GM12878 (cell line): ENCODE data around the gene CARD10. TPM values are rescaled to one million over a fixed set of nuclear protein-coding genes. Genes with fewer than 3 reads are reported as not detected.
A peak's percentile ranks its signal among the peaks of the same experiment; 100 is the strongest.
"Not testable (repeated sequence)": the region's sequence is repeated elsewhere in the genome, so short reads cannot be mapped to it uniquely, and the experiment has no call there.

Experiments
- ATAC-seq: fragments of 200-7000 bp; cut with Tn5 transposase; 3 replicates; pipeline ENCODE4 v1.9.1; 2020; ENCODE audit warnings: mild to moderate bottlenecking, moderate library complexity
- BruUV-seq: library from RNA; stranded (reverse); fragments of 400-500 nt; replicated peaks from 2 replicates; lab custom pipeline; 2021; lab: Mats Ljungman, UMichigan
- CTCF ChIA-PET: fragments of 300-600 bp; sonication (Branson Sonifier 250); formaldehyde crosslinking; extraction: SDS; loops from one replicate; lab custom pipeline; 2021; ENCODE audit warnings: inconsistent platforms; lab: Yijun Ruan, JAX
- POLR2A ChIA-PET: fragments of 350-600 bp; formaldehyde crosslinking; extraction: SDS; loops from one replicate; lab custom pipeline; 2021; ENCODE audit warnings: inconsistent platforms; lab: Charles Lee
- RAD21 ChIA-PET: fragments of 300-600 bp; sonication (Branson Sonifier 250); formaldehyde crosslinking; loops from one replicate; lab custom pipeline; 2023; ENCODE audit warnings: antibody characterized with exemption; ENCODE audit not compliant: unreplicated experiment; lab: Charles Lee
- SMC1A ChIA-PET: fragments of 300-600 bp; sonication (Branson Sonifier 250); formaldehyde crosslinking; loops from one replicate; lab custom pipeline; 2023; ENCODE audit not compliant: unreplicated experiment, uncharacterized antibody; lab: Charles Lee
- DNase-seq: peaks from one replicate; pipeline ENCODE4 v3.0.0-alpha.2; 2011; ENCODE audit warnings: low read depth, low spot score
- FAIRE-seq: peaks from 3 replicates; lab custom pipeline; 2011; peaks lifted over from hg19 to GRCh38; lab: Jason Lieb, UNC
- H2AFZ ChIP-seq: 2 replicates; pipeline ENCODE4 v1.6.0; 2011; ENCODE audit warnings: low read depth, low read length, control low read depth; ENCODE audit not compliant: control insufficient read depth
- H3K27ac ChIP-seq: 2 replicates; pipeline ENCODE4 v1.5.1; 2011; ENCODE audit warnings: control low read depth; ENCODE audit not compliant: control insufficient read depth, insufficient read depth
- H3K27me3 ChIP-seq, 2 experiments: replicated peaks in 1 of 2; 2 replicates each; pipeline versions ENCODE4 v1.6.0 to v1.6.1; 2011; ENCODE audit warnings: low read length in 1 of 2; ENCODE audit not compliant: control insufficient read depth in 2 of 2, insufficient read depth in 2 of 2
- H3K36me3 ChIP-seq, 2 experiments: 2 replicates each; pipeline ENCODE4 v1.5.1; 2011; ENCODE audit warnings: low read length in 1 of 2; ENCODE audit not compliant: control insufficient read depth in 2 of 2, insufficient read depth in 2 of 2
- H3K4me1 ChIP-seq: 2 replicates; pipeline ENCODE4 v1.6.1; 2011; ENCODE audit warnings: mild to moderate bottlenecking, low read length, moderate library complexity, mixed read lengths; ENCODE audit not compliant: control insufficient read depth, insufficient read depth
- H3K4me2 ChIP-seq: 2 replicates; pipeline ENCODE4 v1.6.0; 2011; ENCODE audit warnings: control low read depth; ENCODE audit not compliant: control insufficient read depth, insufficient read depth
- H3K4me3 ChIP-seq: fragments of 200-600 bp; sonication (generic); 2 replicates; pipeline ENCODE4 v1.5.1; 2016
- H3K79me2 ChIP-seq: 2 replicates; pipeline ENCODE4 v1.6.0; 2011; ENCODE audit warnings: low read length; ENCODE audit not compliant: control insufficient read depth, insufficient read depth
- H3K9ac ChIP-seq: 2 replicates; pipeline ENCODE4 v1.8.0; 2011; ENCODE audit warnings: low read length, control low read depth, mixed read lengths; ENCODE audit not compliant: control insufficient read depth, insufficient read depth
- H3K9me3 ChIP-seq: replicated peaks from 3 replicates; pipeline ENCODE4 v1.5.1; 2011; ENCODE audit warnings: mild to moderate bottlenecking, low read length; ENCODE audit not compliant: control insufficient read depth, insufficient read depth
- H4K20me1 ChIP-seq: 2 replicates; pipeline ENCODE4 v1.6.0; 2011; ENCODE audit not compliant: control insufficient read depth, insufficient read depth
- BHLHE40 ChIP-seq, 2 experiments: fragments of 450-650 bp in 1 of 2; IDR thresholded peaks; 2 replicates each; pipeline ENCODE4 v1.6.1; 2011 to 2017; ENCODE audit warnings: low read depth in 2 of 2, borderline replicate concordance in 1 of 2, improper control_type of control experiment in 1 of 2, low read length in 1 of 2, mild to moderate bottlenecking in 1 of 2
- CHD1 ChIP-seq: IDR thresholded peaks from 2 replicates; pipeline ENCODE4 v1.6.1; 2012; ENCODE audit warnings: low read depth, low read length, improper control_type of control experiment
- IKZF2 ChIP-seq, 2 experiments: fragments of 450-650 bp; IDR thresholded peaks; 2 replicates each; pipeline ENCODE4 v1.6.1; 2017; ENCODE audit warnings: mild to moderate bottlenecking in 2 of 2, moderate library complexity in 2 of 2
- JUND ChIP-seq: IDR thresholded peaks from 2 replicates; pipeline ENCODE4 v1.6.1; 2012; ENCODE audit warnings: low read depth, mild to moderate bottlenecking, low read length, improper control_type of control experiment, moderate library complexity
- TCF12 ChIP-seq: IDR thresholded peaks from 2 replicates; pipeline ENCODE4 v1.6.1; 2011; ENCODE audit warnings: low read depth, mild to moderate bottlenecking, low read length
- YY1 ChIP-seq: IDR thresholded peaks from 2 replicates; pipeline ENCODE4 v1.6.1; 2011; ENCODE audit warnings: low read depth, mild to moderate bottlenecking, low read length
- WGBS: methylation state at CpG from one replicate; pipeline ENCODE4 v1.1.6; 2016; ENCODE audit warnings: low lambda C conversion rate; ENCODE audit not compliant: insufficient replicate concordance, insufficient coverage; ENCODE audit errors: missing lambda C conversion rate; 5-methylcytosine and 5-hydroxymethylcytosine counted together
- in situ Hi-C: fragments of 300-500 bp; cut with MboI; formaldehyde crosslinking; loops from 9 replicates; pipeline ENCODE4 v1.14.3; 2018; ENCODE audit warnings: mixed read lengths
- intact Hi-C: fragments of 100-400 bp; cut with micrococcal nuclease; formaldehyde crosslinking; loops from one replicate; pipeline ENCODE4 v1.14.2; 2022; ENCODE audit not compliant: unreplicated experiment
- polyA plus RNA-seq, 11 experiments: library from polyadenylated mRNA; depleted of rRNA in 4 of 11; unstranded in 6 of 11; stranded (reverse) in 5 of 11; fragments of >200 nt; fragmentation: Nextera tagmentation in 4 of 11; fragmentation: Illumina TruSeq in 1 of 11; extraction: Ambion mirVana in 4 of 11; extraction: Trizol in 1 of 11; gene quantifications; 1 replicate in 1 of 11; 2 replicates in 10 of 11; pipeline versions ENCODE4 v1.2.1 to v1.2.3, GENCODE V29; 2011 to 2016; ENCODE audit warnings: inconsistent platforms in 2 of 11, missing spikeins in 2 of 11, low read depth in 1 of 11
- total RNA-seq, 4 experiments: library from RNA; depleted of rRNA in 3 of 4; stranded (reverse); fragments of >200 nt in 3 of 4; fragmentation: Illumina TruSeq in 1 of 4; extraction: Trizol in 1 of 4; gene quantifications; 2 replicates each; pipeline versions ENCODE4 v1.2.1 to v1.2.3, GENCODE V29; 2013 to 2021
- TF ChIP-seq, protein P1 (sequence below): fragments of 450-650 bp; IDR thresholded peaks from 2 replicates; pipeline ENCODE4 v1.6.1; 2017; ENCODE audit warnings: mild to moderate bottlenecking, moderate library complexity

The CARD10 gene
- total and polyA plus RNA-seq, 10 of the 15 experiments (the other 5 are each of a cell fraction or from before 2014, with no cell fraction given) = 0.08 to 0.10 (median 0.10) TPM; not detected in 7

DNA sequence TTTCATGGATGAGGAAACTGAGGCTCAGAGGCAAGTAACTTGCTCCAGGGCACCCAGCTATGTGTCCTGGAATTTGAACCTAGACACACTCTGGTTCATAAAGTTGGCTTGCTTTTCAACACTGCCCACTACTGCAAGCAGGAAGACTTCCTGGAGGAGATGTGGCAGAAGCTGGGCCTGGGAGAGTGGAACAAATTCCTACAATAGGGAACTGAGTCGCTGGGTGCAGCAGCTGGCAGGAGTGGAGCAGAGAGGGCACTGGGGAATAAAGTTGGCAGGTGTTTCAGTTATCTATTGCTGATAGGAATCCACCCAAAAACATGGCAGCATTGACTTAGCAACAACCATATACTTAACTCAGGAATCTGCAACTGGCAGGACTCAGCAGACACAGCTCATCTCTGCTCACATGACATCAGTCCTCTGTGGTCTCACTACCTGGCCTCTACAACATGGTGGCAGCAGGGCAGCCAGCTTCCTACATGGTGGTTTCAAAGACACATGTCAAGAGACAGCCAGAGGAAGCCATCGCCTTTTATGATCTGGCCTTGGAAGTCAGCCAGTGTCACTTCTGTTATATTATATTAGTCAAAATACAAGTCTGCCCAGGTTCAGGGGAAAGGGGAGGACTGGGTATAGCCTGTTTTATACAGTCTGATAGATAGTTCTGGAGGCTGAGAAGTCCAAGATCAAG lies 10.6 kb upstream of the CARD10 start (continued):
- TF ChIP-seq JUND (no peak), BHLHE40 (IDR thresholded peaks at IDR 0.05; ENCODE audit: borderline replicate concordance in 1 of 2, low read depth in 2 of 2, low read length in 1 of 2) (peak in 1 of 2 experiments; percentile 41; a peak in 1 of 4 replicates), YY1 (peak; percentile 50; the same call in 1 of the 2 replicates), TCF12 (no peak), CHD1 (no peak), IKZF2 (IDR thresholded peaks at IDR 0.05) (no peak)
- TF ChIP-seq, protein P1, sequence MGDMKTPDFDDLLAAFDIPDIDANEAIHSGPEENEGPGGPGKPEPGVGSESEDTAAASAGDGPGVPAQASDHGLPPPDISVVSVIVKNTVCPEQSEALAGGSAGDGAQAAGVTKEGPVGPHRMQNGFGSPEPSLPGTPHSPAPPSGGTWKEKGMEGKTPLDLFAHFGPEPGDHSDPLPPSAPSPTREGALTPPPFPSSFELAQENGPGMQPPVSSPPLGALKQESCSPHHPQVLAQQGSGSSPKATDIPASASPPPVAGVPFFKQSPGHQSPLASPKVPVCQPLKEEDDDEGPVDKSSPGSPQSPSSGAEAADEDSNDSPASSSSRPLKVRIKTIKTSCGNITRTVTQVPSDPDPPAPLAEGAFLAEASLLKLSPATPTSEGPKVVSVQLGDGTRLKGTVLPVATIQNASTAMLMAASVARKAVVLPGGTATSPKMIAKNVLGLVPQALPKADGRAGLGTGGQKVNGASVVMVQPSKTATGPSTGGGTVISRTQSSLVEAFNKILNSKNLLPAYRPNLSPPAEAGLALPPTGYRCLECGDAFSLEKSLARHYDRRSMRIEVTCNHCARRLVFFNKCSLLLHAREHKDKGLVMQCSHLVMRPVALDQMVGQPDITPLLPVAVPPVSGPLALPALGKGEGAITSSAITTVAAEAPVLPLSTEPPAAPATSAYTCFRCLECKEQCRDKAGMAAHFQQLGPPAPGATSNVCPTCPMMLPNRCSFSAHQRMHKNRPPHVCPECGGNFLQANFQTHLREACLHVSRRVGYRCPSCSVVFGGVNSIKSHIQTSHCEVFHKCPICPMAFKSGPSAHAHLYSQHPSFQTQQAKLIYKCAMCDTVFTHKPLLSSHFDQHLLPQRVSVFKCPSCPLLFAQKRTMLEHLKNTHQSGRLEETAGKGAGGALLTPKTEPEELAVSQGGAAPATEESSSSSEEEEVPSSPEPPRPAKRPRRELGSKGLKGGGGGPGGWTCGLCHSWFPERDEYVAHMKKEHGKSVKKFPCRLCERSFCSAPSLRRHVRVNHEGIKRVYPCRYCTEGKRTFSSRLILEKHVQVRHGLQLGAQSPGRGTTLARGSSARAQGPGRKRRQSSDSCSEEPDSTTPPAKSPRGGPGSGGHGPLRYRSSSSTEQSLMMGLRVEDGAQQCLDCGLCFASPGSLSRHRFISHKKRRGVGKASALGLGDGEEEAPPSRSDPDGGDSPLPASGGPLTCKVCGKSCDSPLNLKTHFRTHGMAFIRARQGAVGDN = peak; percentile 13; the same call in 1 of the 2 replicates

DNA sequence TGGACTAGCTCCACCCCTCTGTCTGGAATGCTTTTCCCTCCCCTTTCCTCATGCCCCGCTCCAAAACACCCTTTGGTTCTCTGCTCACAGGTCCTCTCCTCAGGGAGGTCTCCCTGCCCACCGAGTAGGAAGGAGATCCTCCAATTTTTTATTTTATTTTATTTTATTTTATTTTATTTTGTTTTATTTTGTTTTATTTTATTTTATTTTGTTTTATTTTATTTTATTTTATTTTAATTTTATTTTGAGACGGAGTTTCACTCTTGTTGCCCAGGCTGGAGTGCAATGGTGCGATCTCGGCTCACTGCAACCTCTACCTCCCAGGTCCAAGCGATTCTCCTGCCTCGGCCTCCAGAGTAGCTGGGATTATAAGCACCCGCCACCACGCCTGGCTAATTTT lies 8.7 kb upstream of the CARD10 start:
- BruUV-seq = not testable (repeated sequence)

DNA sequence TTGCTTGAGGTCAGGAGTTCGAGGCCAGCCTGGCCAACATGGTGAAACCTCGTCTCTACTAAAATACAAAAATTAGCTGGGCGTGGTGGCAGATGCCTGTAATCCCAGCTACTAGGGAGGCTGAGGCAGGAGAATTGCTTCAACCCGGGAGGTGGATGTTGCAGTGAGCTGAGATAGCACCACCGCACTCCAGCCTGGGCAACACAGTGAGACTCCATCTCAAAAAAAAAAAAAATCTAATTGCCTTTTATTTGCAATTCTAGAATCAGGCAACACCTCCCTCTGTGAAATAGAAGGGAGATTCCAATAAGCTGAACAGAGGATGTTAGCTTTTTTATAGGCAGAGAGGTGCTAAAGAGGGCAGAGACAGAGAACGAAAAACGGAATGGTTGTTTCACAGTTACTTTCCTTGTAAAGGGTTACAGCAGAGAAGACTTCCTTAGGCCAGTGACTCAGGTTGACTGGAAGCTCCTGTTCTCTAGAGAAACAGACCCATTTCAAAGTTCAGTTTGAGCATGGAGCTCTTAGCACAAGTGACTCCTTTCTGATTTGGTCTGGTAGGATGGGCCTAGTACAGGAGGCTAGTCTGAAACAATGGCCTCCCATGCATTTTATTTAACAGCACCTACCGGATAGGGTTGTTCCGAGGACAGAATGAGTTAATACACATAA lies 8.0 kb upstream of the CARD10 start:
- 40% methylated on average over 9 of the region's 9 CpGs for WGBS
- H4K20me1 ChIP-seq, ATAC-seq, H3K9ac ChIP-seq, intact Hi-C loops, FAIRE-seq, H3K4me1 ChIP-seq, DNase-seq, H3K9me3 ChIP-seq, H3K79me2 ChIP-seq, H3K4me2 ChIP-seq, H3K36me3 ChIP-seq, H3K4me3 ChIP-seq, H2AFZ ChIP-seq, in situ Hi-C loops, H3K27me3 ChIP-seq, H3K27ac ChIP-seq, BruUV-seq: not testable (repeated sequence)
- ChIA-PET POLR2A (interaction anchor here (0.6 to 1.2 kb wide), 3 partner anchors 61 to 232 kb away, joined by 3 read pairs; no protein-coding TSS in a partner anchor), CTCF (interaction anchor here (0.5 to 1.4 kb wide), 7 partner anchors 27 to 65 kb away, joined by 3 to 9 read pairs (median 3); no protein-coding TSS in a partner anchor), SMC1A (interaction anchor here (1.0 to 1.2 kb wide), 3 partner anchors 39 to 260 kb away, joined by 3 to 4 read pairs (median 3); no protein-coding TSS in a partner anchor), RAD21 (interaction anchor here (1.6 kb wide), 1 partner anchor 40 kb away, joined by 3 read pairs; no protein-coding TSS in a partner anchor)

More for the DNA sequence above, 8.7 kb upstream of the CARD10 start:
- H3K9ac ChIP-seq, H3K36me3 ChIP-seq, H2AFZ ChIP-seq, H3K9me3 ChIP-seq, FAIRE-seq, H3K27ac ChIP-seq, H3K4me2 ChIP-seq, H3K27me3 ChIP-seq, H4K20me1 ChIP-seq, DNase-seq, H3K79me2 ChIP-seq, H3K4me3 ChIP-seq, in situ Hi-C loops, intact Hi-C loops, ATAC-seq, H3K4me1 ChIP-seq: not testable (repeated sequence)
- ChIA-PET SMC1A (interaction anchor here (0.6 to 1.2 kb wide), 4 partner anchors 38 to 260 kb away, joined by 3 to 4 read pairs (median 3); no protein-coding TSS in a partner anchor), RAD21 (interaction anchor here (1.1 to 1.6 kb wide), 2 partner anchors 39 to 65 kb away, joined by 3 read pairs; no protein-coding TSS in a partner anchor), CTCF (interaction anchor here (0.8 to 1.4 kb wide), 3 partner anchors 30 to 64 kb away, joined by 3 to 9 read pairs (median 3); no protein-coding TSS in a partner anchor), POLR2A (interaction anchor here (1.2 kb wide), 1 partner anchor 60 kb away, joined by 3 read pairs; no protein-coding TSS in a partner anchor)
- WGBS = 55% methylated on average over 9 of the region's 9 CpGs
